CD4-positive, alpha-beta T cell treated with Interleukin-1 beta for 1 hour (primary cell): ENCODE measurements around the gene CEBPZ.
"Not testable (repeated sequence)": the region's sequence is repeated elsewhere in the genome, so short reads cannot be mapped to it uniquely, and the experiment has no call there.

Experiments used
- DNase-seq, 2 donors: peaks; one replicate each; pipeline ENCODE4 v3.0.0-alpha.2; 2020 to 2022

Gene CEBPZ

GRCh38 chr2:37231241-37232130 is at the start of gene CEBPZ, which contains the start of gene NDUFAF7:
Gene CEBPZ (minus strand): TSS chr2:37231596. CDS start chr2:37231567, 29 bp downstream.
Gene NDUFAF7 (plus strand): TSS chr2:37231658. CDS start chr2:37231706, 48 bp downstream.
- DNase-seq: peak; percentile 87 to 88

DNA sequence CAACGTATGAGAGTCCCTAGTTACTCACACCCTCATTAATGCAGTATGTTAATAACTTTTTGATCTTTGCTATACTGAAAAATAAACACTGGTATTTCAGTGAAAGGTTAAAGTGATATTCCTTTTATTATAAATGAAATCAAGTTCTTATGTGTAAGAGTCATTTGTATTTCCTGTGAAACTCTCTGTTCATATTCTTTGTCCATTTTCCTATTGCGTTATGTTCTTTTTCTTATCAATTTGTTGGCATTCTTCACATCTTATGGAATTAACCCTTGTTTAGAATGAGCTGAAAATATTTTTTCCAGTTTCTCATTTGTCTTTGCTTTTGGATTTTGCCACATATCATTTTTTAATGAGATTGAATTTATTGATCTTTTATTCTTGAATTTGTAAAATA is 44.9 kb upstream of the CEBPZ start:
- DNase-seq: no peak

DNA sequence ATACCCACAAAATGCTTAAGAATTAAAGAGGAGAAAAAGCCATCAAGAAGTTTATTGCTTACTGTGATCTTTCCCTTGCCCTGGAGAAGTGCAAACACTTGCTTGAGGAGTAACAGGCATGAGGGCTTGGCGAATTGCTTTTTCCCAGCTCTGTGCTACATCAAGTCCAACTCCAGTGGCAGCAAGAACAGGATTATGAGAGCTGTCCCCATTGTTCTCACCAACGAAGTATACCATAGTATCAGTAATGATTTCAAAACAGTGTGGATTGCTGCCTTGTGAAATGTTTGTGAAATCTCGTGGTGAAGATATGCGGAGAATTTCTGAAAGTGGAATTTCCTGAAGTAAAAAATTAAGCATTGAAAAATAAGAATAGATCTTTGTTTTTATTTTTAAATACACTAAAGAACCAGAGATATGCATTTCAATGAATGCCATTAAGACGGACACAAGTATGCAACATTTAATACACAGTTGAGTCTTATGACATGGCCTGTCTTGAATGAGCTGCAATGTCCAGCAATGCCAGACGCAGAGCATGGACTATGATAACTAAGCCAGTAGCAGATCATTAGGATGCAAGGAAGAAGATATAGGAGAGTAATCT is 43.1 kb upstream of the CEBPZ start:
- DNase-seq: no peak

DNA sequence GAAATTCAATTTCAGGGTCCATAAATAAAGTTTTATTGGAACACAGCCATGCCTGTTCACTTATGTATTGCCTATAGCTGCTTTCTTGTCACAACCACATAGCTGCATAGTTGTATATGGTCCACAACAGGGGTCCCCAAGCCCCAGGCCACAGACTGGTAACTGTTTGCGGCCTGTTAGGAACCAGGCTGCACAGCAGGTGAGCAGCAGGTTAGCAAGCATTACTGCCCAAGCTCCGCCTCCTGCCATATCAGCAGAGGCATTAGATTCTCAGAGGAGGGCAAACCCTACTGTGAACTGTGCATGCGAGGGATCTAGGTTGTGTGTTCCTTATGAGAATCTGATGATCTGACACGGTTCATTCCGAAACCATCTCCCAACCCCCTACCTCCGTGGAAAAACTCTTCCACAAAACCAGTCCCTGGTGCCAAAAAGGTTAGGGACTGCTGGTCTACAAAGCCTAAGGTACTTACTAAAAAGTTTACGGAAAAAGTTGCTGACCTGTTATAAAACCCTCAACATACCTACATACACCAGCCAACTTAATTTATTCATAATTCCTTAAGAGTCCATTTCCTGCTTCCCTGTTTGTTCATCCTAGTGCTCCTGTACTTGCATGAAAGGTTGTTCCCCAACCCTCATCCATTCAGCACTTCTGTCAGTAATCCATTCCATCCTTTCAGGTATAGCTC is 40.1 kb upstream of the CEBPZ start:
- DNase-seq: no peak

DNA sequence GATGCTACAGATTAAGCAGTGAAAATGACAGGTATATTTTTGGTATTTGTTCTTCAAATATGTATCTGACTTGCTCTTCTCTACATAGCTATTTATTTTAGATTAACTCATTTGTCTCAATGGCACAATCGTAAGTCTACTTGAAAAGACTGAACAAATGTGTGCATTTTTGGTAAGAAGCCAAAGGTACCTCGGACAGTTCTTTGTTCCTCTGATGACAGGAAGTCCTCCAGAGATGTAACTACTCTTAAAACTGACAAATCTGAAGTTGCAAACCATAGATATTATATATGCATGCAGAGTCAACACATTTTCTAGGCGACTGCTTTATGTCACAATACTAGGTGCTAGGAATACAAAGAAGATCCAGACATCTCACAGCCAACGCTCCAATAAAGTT is 36.7 kb upstream of the CEBPZ start:
- DNase-seq: no peak

- DNase-seq: no peak
Observed at GRCh38 chr2:37267685-37268084, 36.3 kb upstream of the CEBPZ start.

DNA sequence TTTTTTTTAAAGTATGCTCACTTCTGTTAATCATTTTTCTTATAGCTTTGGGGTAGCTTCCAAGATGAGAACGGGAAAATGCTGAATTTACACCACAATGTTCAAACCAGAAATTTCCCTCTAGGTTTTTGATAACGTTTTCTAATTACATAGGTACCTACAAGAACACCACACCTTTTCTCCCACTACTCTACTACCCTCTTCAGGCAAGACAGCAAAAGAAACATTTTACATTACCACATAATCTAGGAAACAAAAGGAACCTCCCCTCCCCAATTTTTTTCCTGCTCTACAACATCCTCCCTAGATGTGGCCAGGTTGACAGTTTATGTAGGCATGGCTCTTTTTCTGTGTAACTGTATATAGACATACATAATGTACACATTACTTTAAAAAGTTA is 32.4 kb upstream of the CEBPZ start:
- no peak for DNase-seq

DNA sequence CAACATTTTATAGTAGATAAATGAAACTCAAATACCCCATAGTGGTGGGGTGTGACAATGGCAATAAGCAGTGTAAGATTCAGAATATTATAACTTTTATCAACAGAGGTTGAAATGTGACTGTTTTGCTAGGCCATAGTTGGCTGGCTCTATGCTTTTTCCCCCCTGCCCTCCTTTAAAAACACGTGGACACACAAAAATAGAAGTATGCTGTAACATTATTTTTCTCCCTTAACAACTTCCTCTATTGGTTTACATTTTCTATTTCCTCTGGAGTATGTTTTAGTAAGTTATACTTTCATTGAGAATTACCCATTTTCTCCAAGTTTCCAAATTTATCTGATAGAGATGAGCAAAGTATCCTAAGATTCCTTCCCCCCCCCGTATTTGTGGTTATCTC is 31.1 kb upstream of the CEBPZ start:
- no peak for DNase-seq

DNA sequence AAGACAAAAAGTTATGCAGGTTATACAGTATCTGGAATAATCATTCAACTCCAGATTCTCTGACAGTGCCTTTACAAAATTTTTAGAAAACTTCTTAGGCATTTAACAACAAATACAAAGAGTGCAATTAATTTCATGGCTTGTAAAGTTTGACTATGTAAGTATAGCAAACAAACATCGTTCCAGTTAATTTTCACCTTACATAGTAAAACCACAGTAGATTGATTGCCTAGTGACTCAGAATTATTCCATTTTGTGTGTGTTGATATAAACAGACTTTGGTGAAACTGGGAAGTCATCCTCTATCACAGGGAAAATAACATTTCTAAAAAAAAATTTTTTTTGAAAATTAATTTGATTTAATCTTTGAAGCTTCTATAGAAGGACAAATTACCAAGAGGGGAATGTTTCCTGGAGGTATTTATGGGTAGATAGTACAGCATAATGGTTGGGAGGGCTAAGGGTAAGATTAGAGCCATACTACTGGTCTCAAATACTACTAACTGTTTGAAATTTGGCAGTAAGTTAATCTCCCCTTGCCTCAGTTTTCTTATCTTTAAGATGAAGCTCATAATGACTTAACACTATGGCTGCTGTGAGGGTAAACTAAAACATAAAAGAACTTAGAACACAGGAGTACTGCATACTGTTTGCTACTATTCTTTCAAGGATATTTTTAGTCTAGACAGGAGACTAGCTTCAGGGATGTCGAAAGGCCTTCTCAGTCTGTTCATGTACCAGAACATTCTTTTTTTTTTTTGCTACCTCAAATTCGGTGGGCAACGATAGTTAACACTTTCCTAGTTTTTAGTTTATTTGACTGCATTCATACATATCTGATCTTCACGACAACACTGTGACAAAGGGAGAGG is 19.7 kb upstream of the CEBPZ start:
- DNase-seq: no peak

DNA sequence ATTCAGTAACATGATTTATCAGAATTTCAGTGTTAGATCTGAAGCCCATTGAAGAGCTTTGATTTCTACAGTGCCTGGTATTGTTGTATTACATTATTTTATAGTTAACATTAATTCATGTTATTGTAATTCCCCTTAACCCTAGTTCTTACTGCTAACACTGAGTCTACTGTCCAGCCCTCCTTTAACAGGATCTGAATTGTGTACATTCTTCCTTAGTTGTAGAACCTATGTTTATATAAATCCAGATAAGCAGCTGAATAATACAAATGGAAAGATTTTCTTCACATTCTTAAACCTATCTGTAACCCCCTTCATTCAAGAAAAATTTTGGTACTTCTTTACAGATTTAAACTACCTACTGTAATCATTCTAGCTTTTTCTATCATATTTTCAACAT is 14.8 kb upstream of the CEBPZ start:
- no peak for DNase-seq

GRCh38 chr2:37244755-37245154 is 13.4 kb upstream of the CEBPZ start:
- DNase-seq: no peak

DNA sequence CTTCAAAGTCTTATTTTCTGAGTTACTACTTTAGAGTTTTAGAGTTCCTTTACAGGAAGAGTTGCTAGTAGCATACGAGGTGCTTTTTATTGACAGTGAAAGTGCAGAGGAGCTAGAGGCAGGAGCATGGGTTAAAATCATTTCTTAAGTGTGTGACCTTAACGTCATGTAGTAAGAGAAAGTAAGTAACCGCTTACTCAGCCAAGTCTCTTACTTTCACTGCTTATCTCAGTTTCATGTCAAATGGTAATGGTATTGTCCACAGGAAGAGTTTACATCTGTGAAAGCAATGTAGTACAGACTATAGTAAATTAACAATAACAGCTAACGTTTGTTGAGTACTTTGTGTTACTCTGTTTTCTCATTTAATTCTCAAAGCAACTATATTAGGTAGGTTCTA is 12.6 kb upstream of the CEBPZ start:
- DNase-seq: no peak

DNA sequence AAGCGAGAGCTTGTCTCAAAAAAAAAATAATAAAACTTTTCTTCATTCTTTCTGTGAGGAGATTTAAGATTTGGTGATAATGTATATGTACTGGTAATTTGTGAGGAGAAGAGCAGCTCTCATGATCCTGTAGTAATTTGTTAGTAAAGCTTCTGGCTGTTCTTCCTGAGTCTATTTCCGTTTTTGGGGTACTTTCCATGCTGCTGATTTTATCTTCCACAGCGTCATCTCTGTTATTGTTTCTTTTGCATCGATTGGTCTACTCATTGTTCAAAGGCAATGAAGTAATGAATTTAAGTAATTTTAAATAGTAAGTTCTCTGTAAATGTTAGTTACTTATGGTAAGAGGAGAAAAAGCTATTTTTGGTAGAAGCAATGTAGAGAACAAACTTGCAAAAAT is 12.0 kb upstream of the CEBPZ start:
- peak in 1 of 2 donors; percentile 56 for DNase-seq

DNA sequence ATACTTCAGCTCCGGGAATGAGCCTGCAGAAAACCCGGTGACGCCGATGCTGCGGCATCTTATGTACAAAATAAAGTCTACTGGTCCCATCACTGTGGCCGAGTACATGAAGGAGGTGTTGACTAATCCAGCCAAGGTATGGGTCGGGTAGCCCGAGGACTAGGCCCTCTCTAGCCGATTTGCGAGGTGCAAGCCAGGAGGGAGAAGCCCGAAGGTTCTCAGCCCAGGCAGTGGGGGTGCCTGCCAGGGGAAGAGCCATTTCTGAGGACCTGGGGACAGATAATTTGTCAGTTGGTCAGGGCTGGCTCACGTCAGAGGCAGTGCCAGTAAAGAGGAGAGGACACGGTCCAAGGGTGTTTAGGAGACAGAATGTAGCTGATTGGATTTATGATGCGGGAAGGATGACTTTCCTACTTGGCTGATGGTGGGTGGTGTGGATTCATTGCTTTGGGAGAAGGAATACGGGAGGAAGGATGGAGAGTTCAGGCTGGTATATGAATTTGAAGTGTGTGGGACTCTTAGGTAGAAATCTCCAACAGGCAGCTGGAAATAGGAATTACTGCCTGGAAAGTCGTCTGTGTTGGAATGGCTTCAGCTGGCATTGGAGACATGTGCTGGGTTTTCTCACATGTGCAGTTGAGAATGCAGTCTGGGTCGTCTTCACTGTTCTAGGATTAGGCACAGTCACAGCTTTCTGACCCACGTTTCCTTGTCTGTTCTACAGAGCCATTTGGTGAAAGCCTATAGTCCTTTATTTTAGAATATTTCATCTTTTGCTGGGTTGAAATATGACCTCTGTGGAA is 936 bp upstream of the CEBPZ start:
- DNase-seq: no peak

- no peak for DNase-seq
Observed at GRCh38 chr2:37230581-37230980, 815 bp downstream of the CEBPZ start.

- DNase-seq: no peak
Observed at GRCh38 chr2:37228788-37229187, 2.6 kb downstream of the CEBPZ start.

GRCh38 chr2:37226863-37227262 is 4.5 kb downstream of the CEBPZ start:
- no peak for DNase-seq

- DNase-seq: not testable (repeated sequence)
Observed at GRCh38 chr2:37225129-37225528, 6.3 kb downstream of the CEBPZ start.

- no peak for DNase-seq
Observed at GRCh38 chr2:37224063-37224462, 7.3 kb downstream of the CEBPZ start.

DNA sequence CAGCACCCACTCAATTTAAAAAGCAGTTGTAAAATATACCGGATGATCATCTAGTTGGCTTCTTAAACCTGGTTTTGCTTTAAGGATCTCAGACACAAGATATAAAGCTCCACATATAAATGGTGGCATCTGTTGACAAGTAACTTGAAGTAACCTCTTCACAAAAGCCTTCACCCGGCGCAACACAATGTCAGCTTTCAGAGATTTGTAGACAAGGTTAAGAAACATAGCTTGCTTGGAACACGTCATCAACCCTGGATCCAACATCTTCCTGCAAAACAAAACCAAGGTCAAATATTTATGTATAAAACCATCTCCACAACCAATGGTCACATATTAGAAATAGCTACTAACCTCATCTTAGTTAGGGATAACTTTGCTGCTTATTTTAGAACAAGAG is 8.3 kb downstream of the CEBPZ start:
- DNase-seq: no peak

DNA sequence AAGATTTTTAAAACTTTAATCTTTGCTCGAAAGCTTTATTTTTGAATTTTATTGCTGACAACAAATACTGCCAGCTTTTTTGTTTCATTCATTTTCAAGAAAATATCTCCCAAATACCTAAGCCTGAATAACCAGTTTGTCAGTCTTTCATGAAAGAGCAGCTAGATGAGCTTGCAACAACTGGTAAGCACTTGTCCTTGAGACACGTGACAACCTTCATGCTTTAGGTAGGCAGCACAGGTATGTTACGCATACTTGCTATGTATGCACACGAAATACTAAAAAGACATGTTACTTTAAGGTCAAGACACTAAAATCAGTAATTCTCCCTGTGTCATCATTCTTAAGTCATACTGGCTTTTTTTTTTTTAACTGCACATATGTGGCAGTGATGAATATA is 12.3 kb downstream of the CEBPZ start:
- no peak for DNase-seq

DNA sequence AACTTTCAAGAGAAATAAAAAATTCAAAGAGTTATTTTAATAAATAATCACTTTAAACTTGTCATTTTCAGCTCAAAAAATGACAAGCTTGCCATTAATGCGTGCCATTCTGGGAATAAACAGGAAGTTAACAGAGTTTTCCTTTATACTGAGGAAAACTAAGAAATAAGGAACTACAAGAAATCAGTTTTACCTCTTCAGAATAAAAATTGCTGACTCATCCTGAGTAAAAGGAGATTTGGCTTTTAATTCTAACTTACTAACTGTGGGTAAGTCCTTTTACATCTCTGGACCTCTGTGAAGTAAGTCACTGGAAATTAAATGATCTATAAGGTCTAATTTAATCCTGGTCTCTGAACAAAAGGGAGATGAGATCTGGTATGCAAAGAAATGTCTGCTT is 16.1 kb downstream of the CEBPZ start:
- no peak for DNase-seq
